Measurements from ENCODE around the gene DAO.

The DAO gene

GRCh38 chr12:108886873-108887629 lies 7.2 kb downstream of the DAO start:
- DNase-seq, result no peak
- no peak overlapping the region for H3K4me3 Mint-ChIP-seq
- peak overlapping the region; percentile 25 for H3K27ac Mint-ChIP-seq
- peaks cover 10% of the 10 kb centered on the region for H3K9me3 Mint-ChIP-seq
- no peaks in the 10 kb centered on the region for H3K4me1 Mint-ChIP-seq
- H3K27me3 Mint-ChIP-seq (ENCODE audit: low read depth, poor library complexity), result peaks cover 17% of the 10 kb centered on the region
- no peaks in the 10 kb centered on the region for H3K36me3 Mint-ChIP-seq (ENCODE audit: low read depth)
- no peak for TF ChIP-seq CTCF (IDR thresholded peaks at IDR 0.05)

GRCh38 chr12:108888031-108888430 lies 8.1 kb downstream of the DAO start:
- peaks cover 13% of the 10 kb centered on the region for H3K27me3 Mint-ChIP-seq (ENCODE audit: low read depth, poor library complexity)
- no peak for TF ChIP-seq CTCF (IDR thresholded peaks at IDR 0.05)
- H3K27ac Mint-ChIP-seq, result no peak overlapping the region
- H3K4me1 Mint-ChIP-seq, result no peaks in the 10 kb centered on the region
- DNase-seq, result no peak
- H3K4me3 Mint-ChIP-seq, result no peak overlapping the region
- H3K9me3 Mint-ChIP-seq, result peaks cover 13% of the 10 kb centered on the region
- H3K36me3 Mint-ChIP-seq (ENCODE audit: low read depth), result no peaks in the 10 kb centered on the region

GRCh38 chr12:108890208-108890607 lies 10.3 kb downstream of the DAO start:
- Mint-ChIP-seq H3K4me1 (no peaks in the 10 kb centered on the region), H3K27me3 (ENCODE audit: low read depth, poor library complexity) (peaks cover 20% of the 10 kb centered on the region), H3K36me3 (ENCODE audit: low read depth) (no peaks in the 10 kb centered on the region), H3K4me3 (no peak overlapping the region), H3K9me3 (peaks cover 13% of the 10 kb centered on the region), H3K27ac (no peak overlapping the region)
- peak; percentile 68 for DNase-seq
- TF ChIP-seq CTCF (IDR thresholded peaks at IDR 0.05), result no peak

DNA sequence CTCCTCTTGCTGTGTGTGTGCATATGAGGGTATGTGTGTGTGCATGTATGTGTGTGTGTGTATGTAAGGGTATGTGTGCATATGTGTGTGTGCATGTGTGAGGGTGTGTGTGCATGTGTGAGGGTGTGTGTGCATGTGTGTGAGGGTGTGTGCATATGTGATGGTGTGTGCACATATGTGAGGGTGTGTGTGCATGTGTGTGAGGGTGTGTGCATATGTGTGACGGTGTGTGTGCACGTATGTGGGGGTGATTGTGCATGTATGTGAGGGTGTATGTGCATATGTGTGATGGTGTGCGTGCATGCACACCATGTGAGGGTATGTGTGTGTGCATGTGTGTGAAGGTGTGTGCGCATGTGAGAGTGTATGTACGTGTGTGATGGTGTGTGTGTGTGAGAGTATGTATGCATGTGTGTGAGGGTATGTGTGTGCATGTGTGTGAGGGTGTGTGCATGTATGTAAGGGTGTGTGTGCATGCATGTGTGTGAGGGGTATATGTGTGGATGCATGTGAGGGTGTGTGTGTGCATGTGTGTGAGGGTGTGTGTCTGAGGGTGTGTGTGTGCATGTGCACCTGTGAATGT lies 15.4 kb downstream of the DAO start:
- H3K27ac Mint-ChIP-seq, result peak overlapping the region; percentile 19
- no peaks in the 10 kb centered on the region for H3K4me1 Mint-ChIP-seq
- H3K9me3 Mint-ChIP-seq, result peaks cover 8% of the 10 kb centered on the region
- no peak overlapping the region for H3K4me3 Mint-ChIP-seq
- no peak for DNase-seq
- H3K36me3 Mint-ChIP-seq (ENCODE audit: low read depth), result no peaks in the 10 kb centered on the region
- TF ChIP-seq CTCF (IDR thresholded peaks at IDR 0.05), result no peak
- peaks cover 14% of the 10 kb centered on the region for H3K27me3 Mint-ChIP-seq (ENCODE audit: low read depth, poor library complexity)

DNA sequence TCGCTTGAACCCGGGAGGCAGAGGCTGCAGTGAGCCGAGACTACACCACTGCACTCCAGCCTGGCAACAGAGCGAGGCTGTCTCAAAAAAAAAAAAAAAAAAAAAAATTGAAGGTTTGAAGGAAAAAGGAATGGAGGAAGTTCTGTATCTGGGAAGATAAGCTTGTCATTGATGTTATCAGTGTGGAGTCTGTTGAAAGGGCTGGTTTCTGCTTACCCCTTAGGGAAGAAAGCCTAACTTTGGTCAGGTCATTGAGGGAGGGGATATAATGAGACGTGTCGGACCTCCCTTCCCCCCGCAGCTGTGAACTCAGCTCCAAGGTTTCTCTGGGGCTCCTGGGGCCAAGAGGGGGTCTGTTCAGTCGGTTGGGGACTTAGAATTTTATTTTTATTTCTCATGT lies 16.4 kb downstream of the DAO start:
- no peak for TF ChIP-seq CTCF (IDR thresholded peaks at IDR 0.05)

GRCh38 chr12:108896817-108897216 lies 16.9 kb downstream of the DAO start:
- no peaks in the 10 kb centered on the region for H3K36me3 Mint-ChIP-seq (ENCODE audit: low read depth)
- no peaks in the 10 kb centered on the region for H3K4me1 Mint-ChIP-seq
- TF ChIP-seq CTCF (IDR thresholded peaks at IDR 0.05), result no peak
- no peak overlapping the region for H3K27ac Mint-ChIP-seq
- H3K9me3 Mint-ChIP-seq, result peaks cover 4% of the 10 kb centered on the region
- no peak overlapping the region for H3K4me3 Mint-ChIP-seq
- H3K27me3 Mint-ChIP-seq (ENCODE audit: low read depth, poor library complexity), result peaks cover 20% of the 10 kb centered on the region
- no peak for DNase-seq

More for the DNA sequence above, 16.4 kb downstream of the DAO start:
- Mint-ChIP-seq H3K27me3 (ENCODE audit: low read depth, poor library complexity) (peaks cover 17% of the 10 kb centered on the region), H3K9me3 (peaks cover 4% of the 10 kb centered on the region), H3K4me3 (no peak overlapping the region), H3K27ac (no peak overlapping the region), H3K36me3 (ENCODE audit: low read depth) (no peaks in the 10 kb centered on the region), H3K4me1 (no peaks in the 10 kb centered on the region)
- no peak for DNase-seq
